Measurements from ENCODE around the gene RAB4A. TPM values are rescaled to one million over a fixed set of nuclear protein-coding genes. Genes with fewer than 3 reads are reported as not detected.

RAB4A gene
- total RNA-seq, 2 donors from 2014 or later: 25.5 to 29.5 TPM

DNA sequence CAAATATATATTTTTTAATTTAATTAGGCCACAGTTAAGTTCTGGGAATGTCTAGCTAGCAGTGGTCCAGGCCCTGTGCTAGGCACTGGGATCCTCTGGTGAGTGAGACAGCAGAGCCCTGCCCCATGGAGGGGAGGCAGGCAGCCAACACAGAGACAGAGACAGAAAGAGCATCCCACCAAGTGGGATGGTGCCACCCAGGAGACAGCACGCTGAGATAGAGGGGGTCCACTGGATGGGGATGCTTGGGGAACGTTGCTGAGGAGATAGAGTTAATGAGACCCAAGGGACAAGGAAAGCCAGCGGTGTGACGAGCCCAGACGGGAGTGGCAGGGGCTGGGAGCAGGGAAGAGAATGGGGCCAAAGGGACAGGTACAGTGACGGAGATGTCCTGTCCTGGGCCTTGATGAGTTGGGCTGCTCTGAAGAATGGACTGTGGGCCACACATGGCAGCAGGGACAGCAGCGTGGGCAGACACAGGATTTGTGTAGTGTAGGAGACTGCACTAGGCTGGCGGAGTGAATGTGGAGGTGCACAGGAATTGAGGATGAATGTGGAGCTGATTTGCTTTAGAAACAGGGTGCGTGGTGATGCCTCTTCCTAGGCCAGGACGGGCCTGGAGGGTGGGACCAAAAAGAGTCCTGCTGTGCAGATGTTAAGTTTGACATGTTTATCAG lies 22.8 kb downstream of the RAB4A start:
- no peaks in the 10 kb centered on the region for H3K9me3 ChIP-seq
- no peak overlapping the region for H3K27ac ChIP-seq
- H3K4me3 ChIP-seq: no peak overlapping the region
- TF ChIP-seq, protein P1, sequence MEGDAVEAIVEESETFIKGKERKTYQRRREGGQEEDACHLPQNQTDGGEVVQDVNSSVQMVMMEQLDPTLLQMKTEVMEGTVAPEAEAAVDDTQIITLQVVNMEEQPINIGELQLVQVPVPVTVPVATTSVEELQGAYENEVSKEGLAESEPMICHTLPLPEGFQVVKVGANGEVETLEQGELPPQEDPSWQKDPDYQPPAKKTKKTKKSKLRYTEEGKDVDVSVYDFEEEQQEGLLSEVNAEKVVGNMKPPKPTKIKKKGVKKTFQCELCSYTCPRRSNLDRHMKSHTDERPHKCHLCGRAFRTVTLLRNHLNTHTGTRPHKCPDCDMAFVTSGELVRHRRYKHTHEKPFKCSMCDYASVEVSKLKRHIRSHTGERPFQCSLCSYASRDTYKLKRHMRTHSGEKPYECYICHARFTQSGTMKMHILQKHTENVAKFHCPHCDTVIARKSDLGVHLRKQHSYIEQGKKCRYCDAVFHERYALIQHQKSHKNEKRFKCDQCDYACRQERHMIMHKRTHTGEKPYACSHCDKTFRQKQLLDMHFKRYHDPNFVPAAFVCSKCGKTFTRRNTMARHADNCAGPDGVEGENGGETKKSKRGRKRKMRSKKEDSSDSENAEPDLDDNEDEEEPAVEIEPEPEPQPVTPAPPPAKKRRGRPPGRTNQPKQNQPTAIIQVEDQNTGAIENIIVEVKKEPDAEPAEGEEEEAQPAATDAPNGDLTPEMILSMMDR (IDR thresholded peaks at IDR 0.05): no peak
- DNase-seq (ENCODE audit: low spot score) (no peak), ATAC-seq (ENCODE audit: insufficient number of reproducible peaks, low FRiP score, low read depth) (no peak)
- no peaks in the 10 kb centered on the region for H3K4me1 ChIP-seq (ENCODE audit: control insufficient read depth in 1 of 2, low read depth in 2 of 2)
- H3K36me3 ChIP-seq: peaks cover 11% of the 10 kb centered on the region
- no peaks in the 10 kb centered on the region for H3K27me3 ChIP-seq (replicated peaks; ENCODE audit: insufficient read depth)

DNA sequence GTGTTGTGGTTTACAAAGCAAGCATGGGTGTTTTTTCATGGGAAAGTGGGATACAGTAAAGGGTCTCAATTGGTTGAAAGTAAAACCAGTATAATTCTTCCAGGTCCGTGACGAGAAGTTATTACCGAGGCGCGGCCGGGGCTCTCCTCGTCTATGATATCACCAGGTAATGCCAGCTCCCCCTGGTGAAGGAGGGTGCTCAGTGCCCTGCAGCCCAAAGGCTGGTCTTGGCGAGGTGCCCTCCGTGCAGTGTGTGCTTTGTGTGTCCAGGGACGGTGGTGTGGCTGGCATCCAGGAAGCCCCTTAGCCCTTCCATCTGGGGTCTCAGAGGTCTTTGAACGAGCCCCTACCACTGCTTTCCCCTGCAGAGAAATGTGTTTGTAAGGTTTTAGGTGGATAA lies 24.8 kb downstream of the RAB4A start:
- no peaks in the 10 kb centered on the region for H3K9me3 ChIP-seq
- no peak for DNase-seq (ENCODE audit: low spot score)
- H3K27ac ChIP-seq: no peak overlapping the region
- H3K27me3 ChIP-seq (replicated peaks; ENCODE audit: insufficient read depth): no peaks in the 10 kb centered on the region
- no peaks in the 10 kb centered on the region for H3K4me1 ChIP-seq (ENCODE audit: control insufficient read depth in 1 of 2, low read depth in 2 of 2)
- TF ChIP-seq, protein P1 (IDR thresholded peaks at IDR 0.05): no peak
- H3K4me3 ChIP-seq: no peak overlapping the region
- H3K36me3 ChIP-seq: peaks cover 22% of the 10 kb centered on the region
- ATAC-seq (ENCODE audit: insufficient number of reproducible peaks, low FRiP score, low read depth): no peak

GRCh38 chr1:229296541-229296941 lies 25.6 kb downstream of the RAB4A start:
- peaks cover 22% of the 10 kb centered on the region for H3K36me3 ChIP-seq

DNA sequence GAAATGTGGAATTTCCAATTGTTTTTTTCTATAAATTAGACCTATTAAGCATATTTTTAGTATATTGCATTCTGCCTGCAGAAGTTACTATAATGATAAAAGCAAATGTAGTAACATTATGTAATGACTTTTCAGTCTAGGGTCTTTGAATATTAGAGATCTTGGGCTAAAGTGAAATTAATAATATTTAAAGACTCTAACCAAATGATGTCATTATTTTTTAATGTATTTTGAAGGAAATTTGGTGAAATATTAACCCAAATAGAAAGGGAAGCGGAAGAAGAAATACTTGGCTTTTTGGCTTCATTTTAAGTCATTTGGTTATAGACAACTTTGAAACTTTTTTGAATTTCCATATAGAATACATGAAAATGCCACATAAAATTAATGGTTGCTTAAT lies 26.8 kb downstream of the RAB4A start:
- peaks cover 23% of the 10 kb centered on the region for H3K36me3 ChIP-seq
- no peaks in the 10 kb centered on the region for H3K4me1 ChIP-seq (ENCODE audit: control insufficient read depth in 1 of 2, low read depth in 2 of 2)
- no peak overlapping the region for H3K4me3 ChIP-seq
- no peaks in the 10 kb centered on the region for H3K9me3 ChIP-seq
- TF ChIP-seq, protein P1 (IDR thresholded peaks at IDR 0.05): no peak
- DNase-seq (ENCODE audit: low spot score): no peak
- no peaks in the 10 kb centered on the region for H3K27me3 ChIP-seq (replicated peaks; ENCODE audit: insufficient read depth)
- ATAC-seq (ENCODE audit: insufficient number of reproducible peaks, low FRiP score, low read depth): no peak
- no peak overlapping the region for H3K27ac ChIP-seq

More at GRCh38 chr1:229296541-229296941, 25.6 kb downstream of the RAB4A start:
- DNase-seq (ENCODE audit: low spot score) (no peak), ATAC-seq (ENCODE audit: insufficient number of reproducible peaks, low FRiP score, low read depth) (no peak)
- Histone ChIP-seq H3K9me3 (no peaks in the 10 kb centered on the region), H3K27ac (no peak overlapping the region), H3K4me1 (ENCODE audit: control insufficient read depth in 1 of 2, low read depth in 2 of 2) (no peaks in the 10 kb centered on the region), H3K4me3 (no peak overlapping the region), H3K27me3 (replicated peaks; ENCODE audit: insufficient read depth) (no peaks in the 10 kb centered on the region)
- TF ChIP-seq, protein P1 (IDR thresholded peaks at IDR 0.05): no peak

DNA sequence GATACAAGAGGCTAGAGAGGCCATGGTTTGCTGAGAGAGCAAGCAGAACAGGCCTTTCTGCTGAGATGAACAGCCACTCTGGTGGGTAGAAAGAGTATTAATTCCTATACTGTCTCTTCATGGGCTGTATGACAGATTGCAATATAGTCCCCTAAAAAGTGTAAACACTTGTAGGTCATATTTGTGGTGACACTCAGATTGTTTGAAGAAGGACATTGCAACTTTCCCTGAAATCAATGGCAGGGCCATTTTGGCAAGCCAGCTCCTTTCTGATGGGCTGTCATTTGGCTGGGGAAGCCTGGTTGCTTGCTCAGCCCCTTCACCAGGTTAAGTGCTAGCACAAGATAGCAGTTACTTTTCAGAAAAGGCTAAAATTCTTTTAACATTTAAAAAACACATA lies 27.5 kb downstream of the RAB4A start:
- no peak for ATAC-seq (ENCODE audit: insufficient number of reproducible peaks, low FRiP score, low read depth)
- Histone ChIP-seq H3K27me3 (replicated peaks; ENCODE audit: insufficient read depth) (no peaks in the 10 kb centered on the region), H3K4me3 (no peak overlapping the region), H3K4me1 (ENCODE audit: control insufficient read depth in 1 of 2, low read depth in 2 of 2) (no peaks in the 10 kb centered on the region), H3K36me3 (peaks cover 26% of the 10 kb centered on the region), H3K27ac (no peak overlapping the region), H3K9me3 (no peaks in the 10 kb centered on the region)
- no peak for DNase-seq (ENCODE audit: low spot score)
- TF ChIP-seq, protein P1 (IDR thresholded peaks at IDR 0.05): no peak
